ENCODE measurements around the gene ATP5PD. TPM values are rescaled to one million over a fixed set of nuclear protein-coding genes. Genes with fewer than 3 reads are reported as not detected.
"Not testable (repeated sequence)": the region's sequence is repeated elsewhere in the genome, so short reads cannot be mapped to it uniquely, and the experiment has no call there.

ATP5PD gene
- total and polyA plus RNA-seq, 7 donors: 303 to 726 (median 480) TPM

GRCh38 chr17:75044716-75045115 lies 2.1 kb downstream of the ATP5PD start:
- peak; percentile 6 for DNase-seq
- TF ChIP-seq POLR2A (IDR thresholded peaks at IDR 0.05) (no peak), POLR2AphosphoS5 (IDR thresholded peaks at IDR 0.05) (no peak), EP300 (IDR thresholded peaks at IDR 0.05) (no peak)
- TF ChIP-seq, protein P1, sequence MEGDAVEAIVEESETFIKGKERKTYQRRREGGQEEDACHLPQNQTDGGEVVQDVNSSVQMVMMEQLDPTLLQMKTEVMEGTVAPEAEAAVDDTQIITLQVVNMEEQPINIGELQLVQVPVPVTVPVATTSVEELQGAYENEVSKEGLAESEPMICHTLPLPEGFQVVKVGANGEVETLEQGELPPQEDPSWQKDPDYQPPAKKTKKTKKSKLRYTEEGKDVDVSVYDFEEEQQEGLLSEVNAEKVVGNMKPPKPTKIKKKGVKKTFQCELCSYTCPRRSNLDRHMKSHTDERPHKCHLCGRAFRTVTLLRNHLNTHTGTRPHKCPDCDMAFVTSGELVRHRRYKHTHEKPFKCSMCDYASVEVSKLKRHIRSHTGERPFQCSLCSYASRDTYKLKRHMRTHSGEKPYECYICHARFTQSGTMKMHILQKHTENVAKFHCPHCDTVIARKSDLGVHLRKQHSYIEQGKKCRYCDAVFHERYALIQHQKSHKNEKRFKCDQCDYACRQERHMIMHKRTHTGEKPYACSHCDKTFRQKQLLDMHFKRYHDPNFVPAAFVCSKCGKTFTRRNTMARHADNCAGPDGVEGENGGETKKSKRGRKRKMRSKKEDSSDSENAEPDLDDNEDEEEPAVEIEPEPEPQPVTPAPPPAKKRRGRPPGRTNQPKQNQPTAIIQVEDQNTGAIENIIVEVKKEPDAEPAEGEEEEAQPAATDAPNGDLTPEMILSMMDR (IDR thresholded peaks at IDR 0.05): no peak
- Histone ChIP-seq H3K9me3 (no peaks in the 10 kb centered on the region), H3K4me3 (no peak overlapping the region), H3K27me3 (no peaks in the 10 kb centered on the region), H3K4me1 (peaks cover 0 to 35% (median 28%) of the 10 kb centered on the region in 4 donors), H3K36me3 (peaks cover 11 to 29% (median 26%) of the 10 kb centered on the region in 4 donors), H3K27ac (no peak overlapping the region)
- 84 to 92% methylated on average over 7 of the region's 7 CpGs for WGBS, 2 donors
- intact Hi-C loops (cut with DNase I): loop anchor here (5.0 kb wide), 2 partner anchors 57 to 138 kb away; partner anchors contain the start of genes CDR2L and SUMO2

DNA sequence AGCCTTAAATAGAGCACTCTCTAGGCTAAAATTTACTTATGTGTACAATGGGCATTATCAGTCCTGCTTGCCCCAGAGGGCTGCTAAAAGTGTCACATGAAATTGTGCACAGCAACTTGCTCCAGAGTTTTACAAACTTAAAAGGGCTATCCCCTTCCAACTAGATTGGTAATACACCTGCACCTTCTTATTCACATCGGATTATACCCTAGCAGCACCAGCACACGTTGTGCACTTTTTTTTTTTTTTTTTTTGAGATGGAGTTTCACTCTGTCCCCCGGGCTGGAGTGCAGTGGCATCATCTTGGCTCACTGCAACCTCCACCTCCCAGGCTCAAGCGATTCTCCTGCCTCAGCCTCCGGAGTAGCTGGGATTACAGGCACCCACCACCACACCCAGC lies 3.0 kb downstream of the ATP5PD start:
- H3K27ac ChIP-seq; H3K27me3 ChIP-seq; H3K9me3 ChIP-seq; H3K4me3 ChIP-seq; DNase-seq; intact Hi-C loops (cut with DNase I): not testable (repeated sequence)
- Histone ChIP-seq H3K4me1 (peaks cover 0 to 29% (median 22%) of the 10 kb centered on the region in 4 donors), H3K36me3 (peaks cover 11 to 37% (median 34%) of the 10 kb centered on the region in 4 donors)
- 70 to 76% methylated on average over 5 of the region's 5 CpGs for WGBS, 2 donors

- Histone ChIP-seq H3K27ac (no peak overlapping the region), H3K27me3 (no peaks in the 10 kb centered on the region), H3K36me3 (peaks cover 11 to 46% (median 41%) of the 10 kb centered on the region in 4 donors), H3K4me1 (peaks cover 0 to 20% (median 9%) of the 10 kb centered on the region in 4 donors), H3K4me3 (no peak overlapping the region), H3K9me3 (no peaks in the 10 kb centered on the region)
- DNase-seq: no peak
- no peak for TF ChIP-seq POLR2A (IDR thresholded peaks at IDR 0.05)
- intact Hi-C loops (cut with DNase I): no loop called here
- WGBS, 2 donors: 84 to 89% methylated on average over 12 of the region's 12 CpGs
Measured at GRCh38 chr17:75041656-75042280, 5.0 kb downstream of the ATP5PD start.

GRCh38 chr17:75039238-75039637 lies 7.5 kb downstream of the ATP5PD start:
- intact Hi-C loops (cut with DNase I): no loop called here
- peaks cover 0 to 22% (median 18%) of the 10 kb centered on the region in 4 donors for H3K4me1 ChIP-seq
- H3K9me3 ChIP-seq: no peaks in the 10 kb centered on the region
- DNase-seq: no peak
- H3K36me3 ChIP-seq: peaks cover 11 to 46% (median 41%) of the 10 kb centered on the region in 4 donors
- H3K4me3 ChIP-seq: no peak overlapping the region
- no peaks in the 10 kb centered on the region for H3K27me3 ChIP-seq
- TF ChIP-seq POLR2A (IDR thresholded peaks at IDR 0.05): no peak
- 82 to 91% methylated on average over 5 of the region's 5 CpGs for WGBS, 2 donors
- H3K27ac ChIP-seq: no peak overlapping the region

- WGBS, 2 donors: 20 to 61% methylated on average over 27 of the region's 27 CpGs
- Histone ChIP-seq H3K27me3 (no peaks in the 10 kb centered on the region), H3K4me3 (peak overlapping the region in 1 of 4 donors; percentile 18), H3K9me3 (no peaks in the 10 kb centered on the region), H3K36me3 (peaks cover 5 to 39% (median 35%) of the 10 kb centered on the region in 4 donors), H3K4me1 (peaks cover 0 to 45% (median 36%) of the 10 kb centered on the region in 4 donors), H3K27ac (peak overlapping the region; percentile 85 to 94 (median 94))
- intact Hi-C loops (cut with DNase I): no loop called here
- TF ChIP-seq EP300 (IDR thresholded peaks at IDR 0.05) (no peak), POLR2AphosphoS5 (IDR thresholded peaks at IDR 0.05) (peak in 3 of 4 donors; percentile 50 to 75 (median 57))
- TF ChIP-seq, protein P1 (IDR thresholded peaks at IDR 0.05): no peak
- peak; percentile 96 for DNase-seq
Measured at GRCh38 chr17:75036643-75037268, 10.0 kb downstream of the ATP5PD start.

DNA sequence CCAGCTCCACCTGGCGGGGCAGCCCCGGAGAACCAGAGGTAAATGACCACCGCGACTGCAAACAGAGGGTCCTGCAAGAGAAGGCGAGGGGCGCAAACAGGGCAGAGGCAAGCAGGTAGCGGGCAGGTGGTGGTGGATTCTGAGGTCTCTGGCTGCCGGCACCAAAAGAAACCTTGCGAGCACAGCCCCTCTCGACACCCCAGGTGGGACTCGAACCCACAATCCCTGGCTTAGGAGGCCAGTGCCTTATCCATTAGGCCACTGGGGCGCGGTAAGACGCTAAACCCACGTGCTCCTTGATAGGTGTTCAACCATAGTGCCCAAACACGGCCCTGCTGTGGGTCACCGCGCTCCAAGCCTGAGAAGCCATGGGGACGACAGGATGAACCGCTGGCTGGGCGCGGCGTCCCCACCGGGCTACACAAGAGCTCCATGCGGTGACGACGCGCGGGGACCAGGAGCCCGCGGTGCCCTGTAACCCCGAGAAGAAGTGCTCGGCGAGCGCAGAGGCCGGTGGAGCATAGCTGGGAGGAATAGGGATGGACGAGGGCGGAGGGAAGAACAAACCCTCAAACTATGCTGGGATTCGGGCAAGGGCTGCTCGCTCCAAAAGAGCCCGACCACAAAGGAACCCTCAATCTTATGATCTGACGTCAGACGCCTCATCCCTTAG lies 12.4 kb downstream of the ATP5PD start:
- intact Hi-C loops (cut with DNase I): loop anchor here (5.0 kb wide), 1 partner anchor 47 kb away; the partner anchor contains the start of gene CDR2L
- peak in 1 of 4 donors; percentile 3 for TF ChIP-seq POLR2AphosphoS5 (IDR thresholded peaks at IDR 0.05)
- TF ChIP-seq EP300 (IDR thresholded peaks at IDR 0.05): no peak
- TF ChIP-seq, protein P1 (IDR thresholded peaks at IDR 0.05): peak in 1 of 4 experiments; percentile 25
- no peak for TF ChIP-seq POLR2A (IDR thresholded peaks at IDR 0.05)
- whole genome bisulfite sequencing, 2 donors: 1% methylated on average over 43 of the region's 43 CpGs
- Histone ChIP-seq H3K4me3 (peak overlapping the region; percentile 52 to 73 (median 63)), H3K27ac (peak overlapping the region; percentile 85 to 94 (median 94)), H3K27me3 (no peaks in the 10 kb centered on the region), H3K4me1 (peaks cover 0 to 45% (median 36%) of the 10 kb centered on the region in 4 donors), H3K9me3 (no peaks in the 10 kb centered on the region), H3K36me3 (peaks cover 0 to 15% (median 13%) of the 10 kb centered on the region in 4 donors)
- peak; percentile 95 for DNase-seq

All from sigmoid colon (tissue), 7 donors.